Coronary artery (tissue), 2 donors: ENCODE data around the gene COPRS.

Source experiments
- DNase-seq: peaks from one replicate; pipeline ENCODE4 v3.0.0-alpha.2; 2017; ENCODE audit warnings: low spot score
- H3K27ac ChIP-seq, 2 donors: fragments of 200-600 bp; sonication (generic); one replicate each; pipeline ENCODE4 v1.5.1; 2016 to 2019
- H3K4me3 ChIP-seq: fragments of 200-600 bp; sonication (generic); 2 replicates; pipeline ENCODE4 v1.5.1; 2016; ENCODE audit warnings: mild to moderate bottlenecking, moderate library complexity
- TF ChIP-seq, protein P1 (sequence below): fragments of 200-600 bp; sonication (generic); IDR thresholded peaks from one replicate; pipeline ENCODE4 v1.5.1; 2019; ENCODE audit warnings: antibody characterized with exemption

Gene COPRS

DNA sequence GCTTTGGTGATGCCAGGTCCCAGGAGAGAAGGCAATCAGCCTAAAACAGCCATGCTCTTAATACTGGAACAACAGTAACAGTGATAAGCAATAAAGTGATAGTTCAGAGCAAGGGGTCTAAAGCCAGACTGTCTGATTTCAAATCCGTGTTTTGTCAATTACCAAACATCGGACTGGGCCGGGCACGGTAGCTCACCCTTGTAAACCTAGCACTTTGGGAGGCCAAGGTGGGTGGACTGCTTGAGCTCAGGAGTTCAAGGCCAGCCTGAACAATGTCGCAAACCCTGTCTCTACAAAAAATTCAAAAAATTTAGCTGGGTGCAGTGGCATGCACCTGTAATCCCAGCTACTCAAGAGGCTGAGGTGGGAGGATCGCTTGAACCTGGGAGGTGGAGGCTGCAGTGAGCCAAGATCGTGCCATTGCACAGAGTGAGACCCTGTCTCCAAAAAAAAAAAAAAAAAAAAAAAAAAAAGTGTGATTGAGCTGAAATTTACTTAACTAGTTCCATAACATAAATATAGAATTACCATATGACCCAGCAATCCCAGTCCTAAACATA lies 5.1 kb downstream of the COPRS start:
- TF ChIP-seq, protein P1, sequence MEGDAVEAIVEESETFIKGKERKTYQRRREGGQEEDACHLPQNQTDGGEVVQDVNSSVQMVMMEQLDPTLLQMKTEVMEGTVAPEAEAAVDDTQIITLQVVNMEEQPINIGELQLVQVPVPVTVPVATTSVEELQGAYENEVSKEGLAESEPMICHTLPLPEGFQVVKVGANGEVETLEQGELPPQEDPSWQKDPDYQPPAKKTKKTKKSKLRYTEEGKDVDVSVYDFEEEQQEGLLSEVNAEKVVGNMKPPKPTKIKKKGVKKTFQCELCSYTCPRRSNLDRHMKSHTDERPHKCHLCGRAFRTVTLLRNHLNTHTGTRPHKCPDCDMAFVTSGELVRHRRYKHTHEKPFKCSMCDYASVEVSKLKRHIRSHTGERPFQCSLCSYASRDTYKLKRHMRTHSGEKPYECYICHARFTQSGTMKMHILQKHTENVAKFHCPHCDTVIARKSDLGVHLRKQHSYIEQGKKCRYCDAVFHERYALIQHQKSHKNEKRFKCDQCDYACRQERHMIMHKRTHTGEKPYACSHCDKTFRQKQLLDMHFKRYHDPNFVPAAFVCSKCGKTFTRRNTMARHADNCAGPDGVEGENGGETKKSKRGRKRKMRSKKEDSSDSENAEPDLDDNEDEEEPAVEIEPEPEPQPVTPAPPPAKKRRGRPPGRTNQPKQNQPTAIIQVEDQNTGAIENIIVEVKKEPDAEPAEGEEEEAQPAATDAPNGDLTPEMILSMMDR, result no peak
- no peak for DNase-seq
- Histone ChIP-seq H3K27ac (no peak overlapping the region), H3K4me3 (no peak overlapping the region)

DNA sequence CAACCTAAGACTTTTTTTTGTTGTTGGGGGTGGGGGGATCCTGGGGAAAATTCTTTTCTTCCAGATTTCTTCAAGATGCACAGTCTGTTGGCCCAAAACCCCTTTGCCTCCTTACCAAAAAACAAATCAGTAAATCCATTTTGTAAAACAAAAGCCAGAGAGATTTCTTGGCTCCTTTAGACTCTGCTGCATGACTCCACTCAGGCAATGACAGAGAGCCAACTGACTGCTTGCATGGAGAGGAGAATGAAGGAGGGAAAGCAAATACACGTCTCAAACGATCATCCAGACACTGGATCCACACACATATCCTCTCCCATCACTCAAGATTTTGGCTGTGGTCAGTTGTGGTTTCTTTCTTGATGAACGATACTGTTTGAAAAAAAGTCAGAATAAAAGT lies 13.8 kb downstream of the COPRS start:
- no peak overlapping the region for H3K4me3 ChIP-seq
- TF ChIP-seq, protein P1, result no peak
- no peak overlapping the region for H3K27ac ChIP-seq
- no peak for DNase-seq

DNA sequence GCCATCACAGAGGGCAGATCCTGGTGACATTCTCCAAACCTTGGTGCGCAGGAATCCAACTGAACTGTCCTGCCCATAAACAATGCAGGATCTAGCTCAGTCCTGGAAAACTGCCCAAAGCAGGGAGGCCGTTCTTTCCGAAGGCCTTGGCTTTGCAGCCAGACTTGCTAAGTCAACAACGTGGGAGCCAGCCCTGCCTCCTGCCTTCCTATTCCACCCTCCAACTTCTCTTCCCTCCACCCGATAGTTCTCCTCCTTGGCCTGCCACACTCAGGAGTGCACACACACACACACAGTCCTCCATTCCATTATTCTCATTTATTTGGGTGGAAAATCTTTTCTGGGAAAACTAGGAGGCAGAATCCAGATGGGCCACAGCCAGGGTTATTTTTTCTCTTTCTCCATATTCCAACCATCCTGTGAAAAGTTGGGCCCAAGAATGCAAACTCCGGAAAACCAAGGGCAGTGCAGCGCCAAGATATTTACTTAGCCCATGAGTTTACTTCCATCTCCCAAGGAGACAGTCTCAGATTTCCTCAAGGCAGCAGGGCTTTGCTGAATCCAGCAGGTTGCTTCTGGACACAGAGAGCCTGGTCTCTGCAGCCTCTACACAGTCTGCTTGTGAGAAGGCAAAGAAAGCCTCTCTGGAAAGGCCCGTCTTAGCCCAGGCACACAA lies 15.8 kb downstream of the COPRS start:
- DNase-seq, result peak; percentile 79
- H3K27ac ChIP-seq, result peak overlapping the region; percentile 55 to 73
- TF ChIP-seq, protein P1, result no peak
- H3K4me3 ChIP-seq, result peak overlapping the region; percentile 49

DNA sequence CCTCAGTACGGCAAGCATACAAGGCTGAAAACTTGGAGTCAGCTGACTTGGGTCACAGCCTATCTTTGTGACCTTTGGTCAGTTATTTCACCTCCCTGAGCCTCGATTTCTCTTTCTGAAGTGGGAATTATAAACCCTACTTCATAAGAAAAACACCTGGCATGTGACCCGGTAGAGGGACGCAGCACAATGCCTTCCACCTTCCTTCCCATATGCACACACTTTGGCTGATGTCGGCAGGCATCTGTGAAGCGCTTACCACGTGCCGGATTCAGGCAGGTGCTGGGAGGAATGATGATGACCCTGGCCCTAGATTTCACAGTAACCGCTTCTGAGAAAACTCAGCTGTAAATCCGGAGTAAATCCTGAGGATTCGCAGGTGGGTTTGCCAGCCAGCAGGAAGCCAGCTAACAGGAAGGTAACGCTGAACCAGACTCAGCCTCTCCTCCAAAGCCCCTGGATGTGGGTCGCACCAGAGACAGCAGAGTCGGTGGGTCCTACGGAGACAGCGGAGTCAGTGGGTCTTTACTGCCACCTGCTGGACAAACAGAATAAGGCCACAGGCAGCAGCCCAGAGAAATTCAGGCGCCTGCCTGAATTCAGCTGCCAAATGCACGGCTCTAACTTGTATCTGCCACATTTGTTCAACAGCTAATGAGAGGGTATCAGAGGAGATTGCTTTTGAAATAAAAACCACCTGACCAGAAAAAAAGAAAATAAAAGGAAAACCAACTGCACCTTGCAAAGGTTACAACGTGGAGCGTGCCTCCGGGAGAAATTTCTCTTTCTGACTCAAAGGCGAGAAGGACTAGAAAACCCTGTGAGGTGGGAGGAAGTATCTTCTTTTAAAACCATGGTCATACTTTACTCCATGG lies 16.6 kb downstream of the COPRS start:
- DNase-seq, result peak; percentile 81
- peak overlapping the region; percentile 35 to 73 for H3K27ac ChIP-seq
- H3K4me3 ChIP-seq, result peak overlapping the region; percentile 49
- TF ChIP-seq, protein P1, result peak; percentile 97

DNA sequence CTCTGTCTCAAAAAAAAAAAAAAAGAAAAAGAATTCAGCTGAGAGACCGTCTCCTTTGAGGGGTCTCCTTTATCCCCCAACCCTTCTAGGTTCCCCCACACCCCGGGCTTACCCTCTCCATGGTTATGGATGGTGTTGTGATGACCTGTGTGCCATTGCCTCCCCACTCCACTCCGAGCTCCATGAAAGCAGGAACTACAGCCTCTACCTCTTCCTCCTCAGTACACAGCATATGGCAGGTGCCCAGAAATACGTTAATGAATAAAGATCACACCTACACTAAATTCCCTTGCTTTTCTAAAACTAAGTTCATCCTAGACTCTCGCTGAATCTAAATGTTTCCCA lies 17.2 kb downstream of the COPRS start:
- H3K27ac ChIP-seq, result peak overlapping the region in 1 of 2 donors; percentile 35
- H3K4me3 ChIP-seq, result no peak overlapping the region
- TF ChIP-seq, protein P1, result no peak

DNA sequence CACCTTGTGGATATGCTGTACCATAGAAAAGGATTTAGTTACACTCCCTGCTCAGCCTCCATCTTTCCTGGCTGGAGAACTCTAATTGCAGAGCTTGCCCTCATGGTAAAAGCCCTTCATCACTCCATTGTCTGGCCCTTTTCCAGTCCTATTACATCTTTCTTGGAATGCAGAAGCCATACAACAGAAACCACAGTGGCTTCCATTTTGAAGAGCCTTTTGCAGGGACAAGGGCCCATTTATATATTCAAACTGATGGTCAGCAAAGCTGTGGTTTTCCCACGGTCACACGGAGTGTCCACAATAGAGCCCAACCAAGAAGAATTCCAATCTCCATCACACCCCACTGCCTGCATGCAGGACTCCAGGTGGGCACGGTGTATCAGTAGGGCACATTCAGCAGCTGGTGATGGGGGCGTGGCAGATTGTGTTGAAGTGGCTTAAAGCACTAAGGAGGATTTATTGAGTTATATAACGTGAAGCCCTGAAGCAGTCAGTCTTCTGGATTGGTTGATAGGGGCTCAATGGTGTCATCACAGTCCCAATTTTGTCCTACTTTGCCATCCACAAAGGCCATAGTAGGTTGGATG lies 20.3 kb downstream of the COPRS start:
- TF ChIP-seq, protein P1, result no peak
- Histone ChIP-seq H3K27ac (no peak overlapping the region), H3K4me3 (no peak overlapping the region)
- no peak for DNase-seq

More for the DNA sequence above, 17.2 kb downstream of the COPRS start:
- DNase-seq, result no peak
